HG02943 (cell line): Measurements from ENCODE around the gene DDX25.
A peak's percentile ranks its signal among the peaks of the same experiment; 100 is the strongest.
"Not testable (repeated sequence)": the region's sequence is repeated elsewhere in the genome, so short reads cannot be mapped to it uniquely, and the experiment has no call there.

Experiments
- ATAC-seq: cut with Tn5 transposase; IDR thresholded peaks from one replicate; pipeline ENCODE4 v1.9.1; 2021; ENCODE audit warnings: mild to moderate bottlenecking, low read depth, moderate library complexity; ENCODE audit not compliant: unreplicated experiment

Gene DDX25

GRCh38 chr11:125902927-125903710, 1.2 kb upstream of the DDX25 start, which contains the start of gene PUS3:
TSS of gene PUS3 (minus strand) at chr11:125903206. CDS start at chr11:125896284, 6,922 bp downstream.
- peak; percentile 87 for ATAC-seq

- ATAC-seq, result no peak
These were observed 370 bp downstream of the DDX25 start for GRCh38 chr11:125904678-125905077.

- ATAC-seq, result no peak
These were observed 6.0 kb downstream of the DDX25 start for GRCh38 chr11:125910226-125910849.

DNA sequence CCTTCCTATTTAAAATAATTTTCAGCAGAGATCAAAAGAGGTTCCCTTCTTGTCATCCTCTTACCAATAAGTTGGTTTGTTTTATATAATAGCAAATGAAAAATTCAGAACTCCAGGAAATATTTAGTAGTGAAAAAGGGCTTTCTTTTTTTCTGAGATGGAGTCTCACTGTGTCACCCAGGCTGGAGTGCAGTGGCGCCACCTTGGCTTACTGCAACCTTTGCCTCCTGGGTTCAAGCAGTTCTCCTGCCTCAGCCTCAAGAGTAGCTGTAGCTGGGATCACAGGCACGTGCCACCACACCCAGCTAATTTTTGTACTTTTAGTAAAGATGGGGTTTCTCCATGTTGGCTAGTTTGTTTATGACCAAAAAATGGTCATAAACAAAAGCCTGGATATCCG, 10.3 kb downstream of the DDX25 start:
- not testable (repeated sequence) for ATAC-seq

DNA sequence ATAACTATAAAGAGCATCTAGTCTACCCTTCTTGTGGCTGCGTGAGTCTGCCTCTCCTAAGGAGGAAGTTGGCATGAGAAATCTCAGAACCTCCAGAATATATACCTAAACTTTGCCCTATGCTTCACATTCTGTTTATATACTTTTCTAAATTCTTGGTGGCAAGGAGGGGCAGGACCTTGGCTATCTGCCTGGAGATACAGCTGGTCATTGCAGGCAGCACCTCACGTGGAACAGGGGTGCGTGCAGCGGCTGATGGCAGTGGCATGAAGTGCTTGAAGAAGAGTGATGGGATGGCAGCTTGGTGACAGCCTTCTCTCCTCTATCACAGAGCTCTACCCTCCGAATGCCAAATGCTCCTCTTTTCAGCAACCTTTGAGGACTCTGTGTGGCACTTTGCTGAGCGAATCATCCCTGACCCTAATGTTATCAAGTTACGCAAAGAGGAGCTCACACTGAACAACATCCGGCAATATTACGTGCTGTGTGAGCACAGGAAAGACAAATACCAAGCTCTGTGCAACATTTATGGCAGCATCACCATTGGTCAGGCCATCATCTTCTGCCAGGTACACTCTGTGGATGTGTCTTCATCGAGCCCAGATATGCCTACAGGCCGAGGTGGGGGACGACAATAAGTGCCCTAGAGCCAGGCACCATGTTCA, 12.5 kb downstream of the DDX25 start:
- ATAC-seq, result no peak

DNA sequence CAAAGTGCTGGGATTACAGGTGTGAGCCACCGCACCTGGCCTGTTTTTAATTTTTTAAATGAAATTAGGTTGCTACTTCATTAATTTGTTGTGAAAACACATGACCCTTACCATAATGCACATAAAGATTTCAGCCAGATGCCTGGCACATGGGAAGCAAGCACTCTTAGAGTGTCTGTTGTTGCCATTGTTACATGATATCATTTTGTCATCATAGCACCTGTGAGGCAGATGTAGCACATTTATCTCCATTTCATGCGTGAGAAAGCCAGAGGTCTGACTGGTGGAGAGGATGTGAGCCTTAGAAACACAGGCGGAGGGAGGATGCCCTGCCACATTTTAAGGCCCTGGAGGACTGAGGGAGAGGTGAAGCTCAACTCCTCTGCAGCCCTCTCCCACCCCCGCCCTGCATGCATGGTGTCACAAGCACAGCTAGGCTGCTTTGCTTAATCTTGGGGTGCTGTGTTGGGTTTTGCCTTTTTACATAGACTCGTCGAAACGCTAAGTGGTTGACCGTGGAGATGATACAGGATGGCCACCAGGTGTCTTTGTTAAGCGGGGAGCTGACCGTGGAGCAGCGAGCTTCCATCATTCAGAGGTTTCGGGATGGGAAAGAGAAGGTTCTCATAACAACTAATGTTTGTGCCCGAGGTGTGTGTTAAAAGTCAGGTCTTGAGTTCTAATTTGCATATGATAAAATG, 14.0 kb downstream of the DDX25 start:
- no peak for ATAC-seq

- no peak for ATAC-seq
These were observed 16.7 kb downstream of the DDX25 start for GRCh38 chr11:125921042-125921441.

- no peak for ATAC-seq
These were observed 17.8 kb downstream of the DDX25 start for GRCh38 chr11:125922156-125922555.

DNA sequence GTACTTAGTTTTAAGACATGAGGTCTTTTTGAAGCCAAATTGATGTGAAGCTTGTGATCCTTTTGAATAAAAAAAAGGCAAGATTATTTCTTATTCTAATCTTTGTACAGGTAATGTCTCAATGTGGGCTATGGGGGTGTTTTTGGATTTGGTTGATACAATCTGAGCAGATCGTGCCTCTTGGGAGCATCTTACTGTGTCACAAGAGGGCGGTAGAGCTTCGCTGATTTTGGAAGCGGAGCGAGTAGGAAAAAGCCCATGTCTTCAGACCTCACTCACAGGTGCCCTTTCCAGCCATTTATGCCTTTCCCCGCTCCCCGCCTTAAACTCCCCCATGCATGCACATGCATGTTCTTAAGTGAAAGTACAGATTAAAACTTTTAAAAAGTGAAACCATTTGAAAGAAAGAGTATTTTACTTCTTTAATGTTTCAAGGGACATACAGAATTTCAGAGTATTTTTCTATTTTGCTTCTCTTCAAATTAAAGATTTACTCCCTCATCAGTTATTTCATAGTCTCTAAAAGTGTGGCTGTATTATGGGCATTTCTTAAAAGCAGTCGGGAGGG, 18.8 kb downstream of the DDX25 start:
- no peak for ATAC-seq

DNA sequence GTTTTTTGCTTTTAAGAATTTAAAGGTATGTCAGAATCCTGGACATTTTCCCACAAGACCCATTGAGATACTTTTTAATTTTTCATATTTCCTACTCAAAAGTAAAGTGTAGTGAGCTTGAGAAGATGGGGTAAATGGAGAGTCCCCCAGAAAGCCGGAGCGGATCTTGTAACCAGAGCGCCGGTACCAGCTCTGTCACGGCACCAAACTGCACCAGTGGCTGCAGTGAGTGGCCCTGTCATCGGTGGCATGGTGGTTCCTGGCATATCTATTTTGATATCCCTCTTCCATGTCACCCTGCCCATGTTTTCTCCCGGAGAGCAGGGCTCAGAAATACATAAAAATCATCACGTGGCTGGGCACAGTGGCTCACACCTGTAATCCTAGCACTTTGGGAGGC, 19.3 kb downstream of the DDX25 start:
- ATAC-seq, result no peak

DNA sequence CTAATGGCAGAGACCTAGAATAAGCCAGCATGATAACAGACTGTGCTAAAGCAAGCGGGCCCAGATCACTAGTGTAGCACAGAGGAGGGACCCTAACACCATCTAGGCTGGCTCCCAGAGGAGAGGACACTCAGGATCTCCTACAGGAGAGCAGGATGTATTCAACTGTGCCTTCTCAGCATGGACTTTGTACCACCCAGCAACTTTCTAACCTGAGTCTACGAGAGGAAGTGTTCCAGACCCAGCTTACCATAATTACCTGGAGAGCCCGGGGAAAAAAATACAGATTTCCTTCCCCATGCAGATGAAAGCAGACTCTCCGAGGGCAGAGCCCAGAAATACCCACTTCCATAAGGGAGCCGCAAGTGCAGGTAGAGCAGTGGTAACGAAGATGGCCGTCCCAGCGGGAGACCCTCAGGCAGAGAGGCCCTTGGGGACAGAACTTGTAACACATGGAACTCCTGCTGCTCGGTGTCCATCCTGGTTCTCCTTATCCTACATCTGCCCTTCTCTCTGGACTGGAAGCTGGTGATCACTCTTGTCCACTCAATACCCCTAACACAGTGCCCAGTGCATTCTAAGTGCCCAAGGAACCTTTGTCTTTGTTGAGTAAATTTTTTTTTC, 20.2 kb downstream of the DDX25 start:
- no peak for ATAC-seq

- ATAC-seq, result no peak
These were observed 21.0 kb downstream of the DDX25 start for GRCh38 chr11:125925247-125925740.

- no peak for ATAC-seq
These were observed 21.5 kb downstream of the DDX25 start for GRCh38 chr11:125925804-125926203.

DNA sequence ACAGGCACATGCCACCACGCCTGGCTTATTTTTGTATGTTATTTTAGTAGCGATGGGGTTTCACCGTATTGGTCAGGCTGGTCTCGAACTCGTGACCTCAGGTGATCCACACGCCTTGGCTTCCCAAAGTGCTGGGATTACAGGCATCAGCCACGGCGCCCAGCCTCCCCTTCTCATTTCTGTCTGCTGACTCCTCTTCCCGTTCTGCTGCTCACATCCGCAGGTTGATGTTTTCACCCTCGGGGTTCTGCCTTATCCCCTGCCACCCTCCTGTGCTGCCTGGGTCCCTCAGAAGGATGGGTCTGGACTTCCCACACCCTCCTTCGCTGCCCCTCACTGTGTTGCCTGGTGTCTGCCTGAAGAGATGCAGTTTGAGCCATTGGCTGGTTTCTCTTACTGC, 22.4 kb downstream of the DDX25 start:
- ATAC-seq, result no peak

- no peak for ATAC-seq
These were observed 25.3 kb downstream of the DDX25 start for GRCh38 chr11:125929445-125930075.

GRCh38 chr11:125930076-125930450, 25.8 kb downstream of the DDX25 start:
- no peak for ATAC-seq

- no peak for ATAC-seq
These were observed 26.8 kb downstream of the DDX25 start for GRCh38 chr11:125931116-125931515.

DNA sequence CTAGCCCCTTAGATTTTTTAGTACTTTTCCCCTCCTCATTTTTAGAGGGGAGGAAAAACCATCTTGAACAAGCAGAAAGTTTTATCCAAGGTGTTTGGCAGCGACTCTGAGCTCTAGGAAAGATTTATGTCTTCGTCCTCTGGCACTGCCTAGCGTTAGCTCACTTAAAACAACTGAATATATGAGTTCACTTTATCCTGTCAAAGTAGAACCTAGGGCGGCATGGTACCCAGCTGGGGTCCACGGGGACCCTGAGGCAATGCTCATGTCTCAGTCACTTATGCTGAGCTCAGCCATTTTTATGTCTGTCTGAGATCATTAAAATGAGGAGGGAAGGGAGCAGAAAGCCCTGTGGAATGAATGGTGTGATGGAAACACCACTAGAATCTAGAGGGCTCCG, 27.4 kb downstream of the DDX25 start:
- ATAC-seq, result no peak

- ATAC-seq, result no peak
These were observed 28.0 kb downstream of the DDX25 start for GRCh38 chr11:125932301-125932700.
